ENCODE data around the gene FCF1. TPM values are rescaled to one million over a fixed set of nuclear protein-coding genes. Genes with fewer than 3 reads are reported as not detected.

The FCF1 gene
- total and polyA plus RNA-seq, 7 donors = 11.0 to 57.4 (median 30.3) TPM

GRCh38 chr14:74673768-74674167 is 39.2 kb upstream of the FCF1 start:
- 91 to 96% (median 95%) methylated on average over 4 of the region's 4 CpGs for WGBS, 3 donors
- H3K4me1 ChIP-seq = peaks cover 11% of the 10 kb centered on the region
- no peak for DNase-seq
- H3K36me3 ChIP-seq (ENCODE audit: insufficient read depth in 1 of 2, low read depth in 1 of 2) = peaks cover 23 to 83% of the 10 kb centered on the region in 2 donors
- H3K4me3 ChIP-seq = no peak overlapping the region
- no peak for TF ChIP-seq CTCF (IDR thresholded peaks at IDR 0.05)
- no peaks in the 10 kb centered on the region for H3K27me3 ChIP-seq (ENCODE audit: insufficient read depth in 3 of 3, low read length in 2 of 3)
- intact Hi-C loops (cut with DNase I) = no loop called here
- no peaks in the 10 kb centered on the region for H3K9me3 ChIP-seq
- no peak for ATAC-seq
- no peak overlapping the region for H3K27ac ChIP-seq

GRCh38 chr14:74675219-74675618 is 37.7 kb upstream of the FCF1 start:
- Histone ChIP-seq H3K36me3 (ENCODE audit: insufficient read depth in 1 of 2, low read depth in 1 of 2) (peaks cover 16 to 69% of the 10 kb centered on the region in 2 donors), H3K27ac (no peak overlapping the region), H3K9me3 (no peaks in the 10 kb centered on the region), H3K4me3 (no peak overlapping the region), H3K27me3 (ENCODE audit: insufficient read depth in 3 of 3, low read length in 2 of 3) (no peaks in the 10 kb centered on the region), H3K4me1 (peaks cover 11% of the 10 kb centered on the region)
- ATAC-seq (no peak), DNase-seq (no peak)
- TF ChIP-seq CTCF (IDR thresholded peaks at IDR 0.05) = no peak
- intact Hi-C loops (cut with DNase I) = no loop called here

- Histone ChIP-seq H3K36me3 (ENCODE audit: insufficient read depth in 1 of 2, low read depth in 1 of 2) (peaks cover 6 to 52% of the 10 kb centered on the region in 2 donors), H3K4me1 (no peaks in the 10 kb centered on the region), H3K27me3 (ENCODE audit: insufficient read depth in 3 of 3, low read length in 2 of 3) (no peaks in the 10 kb centered on the region), H3K27ac (no peak overlapping the region), H3K9me3 (no peaks in the 10 kb centered on the region), H3K4me3 (no peak overlapping the region)
- DNase-seq (no peak), ATAC-seq (no peak)
- intact Hi-C loops (cut with DNase I) = no loop called here
- TF ChIP-seq CTCF (IDR thresholded peaks at IDR 0.05) = no peak
- WGBS, 3 donors = 88 to 91% (median 89%) methylated on average over 10 of the region's 10 CpGs
Measured at GRCh38 chr14:74682169-74682952, 30.6 kb upstream of the FCF1 start.

- Histone ChIP-seq H3K27ac (no peak overlapping the region), H3K27me3 (ENCODE audit: insufficient read depth in 3 of 3, low read length in 2 of 3) (no peaks in the 10 kb centered on the region), H3K36me3 (ENCODE audit: insufficient read depth in 1 of 2, low read depth in 1 of 2) (peaks cover 4 to 56% of the 10 kb centered on the region in 2 donors), H3K9me3 (no peaks in the 10 kb centered on the region), H3K4me3 (no peak overlapping the region), H3K4me1 (no peaks in the 10 kb centered on the region)
- intact Hi-C loops (cut with DNase I) = no loop called here
- no peak for TF ChIP-seq CTCF (IDR thresholded peaks at IDR 0.05)
- DNase-seq (no peak), ATAC-seq (no peak)
- WGBS, 3 donors = 64 to 75% (median 71%) methylated on average over 3 of the region's 3 CpGs
Measured at GRCh38 chr14:74683406-74683805, 29.5 kb upstream of the FCF1 start.

- TF ChIP-seq CTCF (IDR thresholded peaks at IDR 0.05) = no peak
- Histone ChIP-seq H3K36me3 (ENCODE audit: insufficient read depth in 1 of 2, low read depth in 1 of 2) (peaks cover 4 to 56% of the 10 kb centered on the region in 2 donors), H3K4me1 (no peaks in the 10 kb centered on the region), H3K27me3 (ENCODE audit: insufficient read depth in 3 of 3, low read length in 2 of 3) (no peaks in the 10 kb centered on the region), H3K27ac (no peak overlapping the region), H3K9me3 (no peaks in the 10 kb centered on the region), H3K4me3 (no peak overlapping the region)
- DNase-seq = no peak
- peak in 1 of 4 donors; percentile 26 for ATAC-seq
- 91 to 93% (median 92%) methylated on average over 12 of the region's 12 CpGs for WGBS, 3 donors
- intact Hi-C loops (cut with DNase I) = no loop called here
Measured at GRCh38 chr14:74684434-74684833, 28.5 kb upstream of the FCF1 start.
